B cell (primary cell): ENCODE data around the gene NPTX2. TPM values are rescaled to one million over a fixed set of nuclear protein-coding genes. Genes with fewer than 3 reads are reported as not detected.

ENCODE experiments used
- ATAC-seq: fragments of 200-7000 bp; cut with Tn5 transposase; one replicate; pipeline ENCODE4 v1.10.0; 2021; ENCODE audit warnings: low read depth, mild to moderate bottlenecking, moderate number of reproducible peaks, moderate library complexity
- CTCF ChIA-PET: fragments of 350-600 bp; sonication (Branson Sonifier 250); formaldehyde crosslinking; loops from one replicate; lab custom pipeline; 2021; ENCODE audit warnings: antibody characterized with exemption, inconsistent platforms; lab: Charles Lee
- POLR2A ChIA-PET: fragments of 350-600 bp; sonication (Branson Sonifier 250); formaldehyde crosslinking; loops from one replicate; lab custom pipeline; 2021; ENCODE audit warnings: antibody characterized with exemption; lab: Charles Lee
- DNase-seq: peaks from one replicate; pipeline ENCODE4 v3.0.0; 2013
- H2AFZ ChIP-seq: 2 replicates; pipeline ENCODE4 v1.6.1; 2012; ENCODE audit warnings: mild to moderate bottlenecking, low read depth, low read length; ENCODE audit not compliant: insufficient read depth, poor library complexity, severe bottlenecking
- H3K27ac ChIP-seq, 2 donors: 1 replicate in 1 of 2; 2 replicates in 1 of 2; pipeline ENCODE4 v1.5.1; 2012 to 2013; ENCODE audit warnings: low read length in 2 of 2, mild to moderate bottlenecking in 2 of 2, moderate library complexity in 1 of 2
- H3K27me3 ChIP-seq, 4 experiments: fragments of 200-600 bp in 1 of 4; sonication (generic) in 1 of 4; replicated peaks in 1 of 4; 1 replicate in 2 of 4; 2 replicates in 2 of 4; pipeline versions ENCODE4 v1.6.1 to v1.7.0; 2013 to 2016; ENCODE audit warnings: low read length in 3 of 4, mild to moderate bottlenecking in 2 of 4, mixed read lengths in 1 of 4, moderate library complexity in 1 of 4; ENCODE audit not compliant: insufficient read depth in 4 of 4, control insufficient read depth in 3 of 4; ENCODE audit errors: control extremely low read depth in 1 of 4
- H3K36me3 ChIP-seq, 2 experiments: replicated peaks in 1 of 2; 1 replicate in 1 of 2; 2 replicates in 1 of 2; pipeline versions ENCODE4 v1.6.1 to v1.7.1; 2013; ENCODE audit warnings: low read length in 1 of 2; ENCODE audit not compliant: insufficient read depth in 2 of 2, control insufficient read depth in 1 of 2; ENCODE audit errors: control extremely low read depth in 1 of 2, extremely low read depth in 1 of 2
- H3K4me1 ChIP-seq, 2 donors: fragments of 200-600 bp in 1 of 2; sonication (generic) in 1 of 2; 1 replicate in 1 of 2; 2 replicates in 1 of 2; pipeline versions ENCODE4 v1.5.1 to v1.6.1; 2013 to 2017; ENCODE audit warnings: low read length in 2 of 2; ENCODE audit not compliant: control insufficient read depth in 2 of 2, insufficient read depth in 2 of 2
- H3K4me2 ChIP-seq: replicated peaks from 2 replicates; pipeline ENCODE3; 2012; ENCODE audit warnings: mild to moderate bottlenecking, low read depth, low read length; ENCODE audit not compliant: poor library complexity, severe bottlenecking
- H3K4me3 ChIP-seq, 5 experiments: fragments of 200-600 bp in 1 of 5; sonication (generic) in 1 of 5; 1 replicate in 3 of 5; 2 replicates in 2 of 5; pipeline versions ENCODE4 v1.5.1 to v1.7.0; 2011 to 2016; ENCODE audit warnings: low read length in 4 of 5, mild to moderate bottlenecking in 4 of 5, low read depth in 2 of 5, control low read depth in 1 of 5, moderate library complexity in 1 of 5; ENCODE audit not compliant: insufficient read depth in 1 of 5; ENCODE audit errors: control extremely low read depth in 1 of 5, extremely low read depth in 1 of 5
- H3K79me2 ChIP-seq: fragments of 200-600 bp; sonication (generic); one replicate; pipeline ENCODE4 v1.6.0; 2016; ENCODE audit warnings: low read length; ENCODE audit not compliant: control insufficient read depth, insufficient read depth
- H3K9ac ChIP-seq: fragments of 200-600 bp; sonication (generic); 2 replicates; pipeline ENCODE4 v1.6.1; 2017; ENCODE audit warnings: mild to moderate bottlenecking, low read length, moderate library complexity
- H3K9me3 ChIP-seq, 3 donors: one replicate each; pipeline versions ENCODE4 v1.6.1 to v1.7.1; 2013; ENCODE audit warnings: low read length in 2 of 3; ENCODE audit not compliant: control insufficient read depth in 2 of 3, insufficient read depth in 1 of 3; ENCODE audit errors: control extremely low read depth in 1 of 3
- H4K20me1 ChIP-seq: 2 replicates; pipeline ENCODE4 v1.6.0; 2012; ENCODE audit warnings: mild to moderate bottlenecking, low read length; ENCODE audit not compliant: insufficient read depth, control insufficient read depth, poor library complexity, severe bottlenecking
- H3K27ac Mint-ChIP-seq: one replicate; pipeline ENCODE4 v1.8.0; 2021; ENCODE audit warnings: mixed read lengths
- H3K27me3 Mint-ChIP-seq: one replicate; pipeline ENCODE4 v1.8.0; 2021; ENCODE audit warnings: mixed read lengths
- H3K4me1 Mint-ChIP-seq: one replicate; pipeline ENCODE4 v1.8.0; 2021; ENCODE audit warnings: mixed read lengths
- H3K4me3 Mint-ChIP-seq: one replicate; pipeline ENCODE4 v1.8.0; 2021; ENCODE audit warnings: mixed read lengths
- H3K9me3 Mint-ChIP-seq: one replicate; pipeline ENCODE4 v1.8.0; 2022; ENCODE audit warnings: mixed read lengths; ENCODE audit not compliant: insufficient read depth
- CTCF ChIP-seq: fragments of 200-600 bp; IDR thresholded peaks from one replicate; pipeline ENCODE4 v1.8.0; 2022; ENCODE audit warnings: antibody characterized with exemption, mild to moderate bottlenecking
- EZH2 ChIP-seq: IDR thresholded peaks from 2 replicates; pipeline ENCODE4 v1.6.1; 2012; ENCODE audit warnings: borderline replicate concordance, low read depth, mild to moderate bottlenecking, moderate library complexity, low read length; ENCODE audit not compliant: insufficient read depth, poor library complexity, severe bottlenecking
- WGBS: methylation state at CpG from one replicate; pipeline ENCODE4 v1.1.5; 2013; ENCODE audit warnings: missing lambda C conversion rate; ENCODE audit not compliant: insufficient coverage; 5-methylcytosine and 5-hydroxymethylcytosine counted together
- intact Hi-C: fragments of 100-400 bp; cut with micrococcal nuclease; formaldehyde crosslinking; loops from one replicate; pipeline ENCODE4 v1.10.0; 2022
- polyA plus RNA-seq: library from polyadenylated mRNA; depleted of rRNA; stranded (reverse); fragments of >200 nt; gene quantifications from 2 replicates; pipeline ENCODE4 v1.2.3, GENCODE V29; 2012
- total RNA-seq, 2 donors: library from RNA; stranded (reverse); fragments of 120-200 nt in 1 of 2; gene quantifications; 1 replicate in 1 of 2; 2 replicates in 1 of 2; pipeline versions ENCODE4 v1.2.3 to v1.2.4, GENCODE V29; 2013 to 2022

The NPTX2 gene
- total and polyA plus RNA-seq, 2 donors (not counting 1 experiment from before 2014, with no cell fraction given) = not detected

- Histone ChIP-seq H3K79me2 (no peaks in the 10 kb centered on the region), H3K9ac (no peak overlapping the region), H3K36me3 (no peaks in the 10 kb centered on the region), H3K4me3 (no peak overlapping the region), H4K20me1 (no peaks in the 10 kb centered on the region), H2AFZ (no peak overlapping the region), H3K4me1 (no peaks in the 10 kb centered on the region), H3K9me3 (peaks cover 0 to 22% (median 2%) of the 10 kb centered on the region in 3 donors), H3K4me2 (no peak overlapping the region), H3K27me3 (peaks cover 0 to 11% (median 1%) of the 10 kb centered on the region in 4 experiments), H3K27ac (no peak overlapping the region)
- H3K27me3 Mint-ChIP-seq = peaks cover 34% of the 10 kb centered on the region
- no peaks in the 10 kb centered on the region for H3K4me1 Mint-ChIP-seq
- H3K27ac Mint-ChIP-seq = no peak overlapping the region
- no peak overlapping the region for H3K4me3 Mint-ChIP-seq
- ChIA-PET POLR2A (no interaction called here), CTCF (no interaction called here)
- peaks cover 2% of the 10 kb centered on the region for H3K9me3 Mint-ChIP-seq
- ATAC-seq = no peak
- DNase-seq = no peak
- TF ChIP-seq EZH2 (no peak), CTCF (no peak)
- intact Hi-C loops = no loop called here
- WGBS = 43% methylated on average over 7 of the region's 13 CpGs
Measured at GRCh38 chr7:98629001-98629431, 11.9 kb downstream of the NPTX2 start.

- Histone ChIP-seq H4K20me1 (no peaks in the 10 kb centered on the region), H3K27ac (no peak overlapping the region), H3K4me2 (no peak overlapping the region), H3K27me3 (peaks cover 0 to 11% (median 1%) of the 10 kb centered on the region in 4 experiments), H3K9ac (no peak overlapping the region), H3K4me3 (no peak overlapping the region), H2AFZ (no peak overlapping the region), H3K9me3 (peaks cover 0 to 14% (median 2%) of the 10 kb centered on the region in 3 donors), H3K36me3 (no peaks in the 10 kb centered on the region), H3K4me1 (no peaks in the 10 kb centered on the region), H3K79me2 (no peaks in the 10 kb centered on the region)
- Mint-ChIP-seq H3K4me1 (no peaks in the 10 kb centered on the region), H3K9me3 (peaks cover 2% of the 10 kb centered on the region), H3K27ac (no peak overlapping the region), H3K27me3 (peaks cover 26% of the 10 kb centered on the region), H3K4me3 (no peak overlapping the region)
- whole genome bisulfite sequencing = 86% methylated on average over 4 of the region's 9 CpGs
- POLR2A ChIA-PET = no interaction called here
- no peak for TF ChIP-seq CTCF
- TF ChIP-seq EZH2 = no peak
- CTCF ChIA-PET = no interaction called here
- intact Hi-C loops = no loop called here
- no peak for DNase-seq
- no peak for ATAC-seq
Measured at GRCh38 chr7:98630149-98630548, 13.1 kb downstream of the NPTX2 start.
